ENCODE measurements around the gene KLF14.
"Not testable (repeated sequence)": the region's sequence is repeated elsewhere in the genome, so short reads cannot be mapped to it uniquely, and the experiment has no call there.

Gene KLF14

DNA sequence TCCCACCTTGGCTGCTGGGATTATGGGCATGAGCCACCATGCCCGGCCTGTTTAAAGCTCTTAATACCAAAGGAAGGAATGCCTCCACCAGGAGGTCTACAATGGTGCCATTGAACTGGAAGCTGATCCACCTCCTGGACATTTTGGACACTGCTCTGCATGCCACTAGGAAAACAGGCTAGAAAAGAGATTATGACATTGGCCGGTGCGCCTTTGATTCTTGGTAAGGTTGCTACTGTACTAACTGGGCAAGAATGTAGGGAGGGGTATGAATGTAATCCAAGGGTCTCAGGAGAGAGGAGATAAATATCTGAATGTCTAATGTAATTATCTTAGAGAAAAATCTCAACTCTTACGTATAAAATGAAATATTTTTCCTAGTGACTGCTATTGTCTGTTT, 26.0 kb downstream of the KLF14 start:
- H3K9me3 ChIP-seq (ENCODE audit: control insufficient read depth, insufficient read depth, low read length) = no peaks in the 10 kb centered on the region
- H3K9ac ChIP-seq (ENCODE audit: low read depth, low read length) = no peak overlapping the region
- no peaks in the 10 kb centered on the region for H3K36me3 ChIP-seq (ENCODE audit: control insufficient read depth, insufficient read depth, low read length)
- no peaks in the 10 kb centered on the region for H3K4me1 ChIP-seq (ENCODE audit: control insufficient read depth, insufficient read depth, low read length)
- no peak overlapping the region for H3K27ac ChIP-seq (ENCODE audit: low read depth, low read length)
- no peak overlapping the region for H3K4me3 ChIP-seq (ENCODE audit: low read depth, low read length)
- H3K27me3 ChIP-seq (ENCODE audit: control insufficient read depth, insufficient read depth, low read length) = no peaks in the 10 kb centered on the region

DNA sequence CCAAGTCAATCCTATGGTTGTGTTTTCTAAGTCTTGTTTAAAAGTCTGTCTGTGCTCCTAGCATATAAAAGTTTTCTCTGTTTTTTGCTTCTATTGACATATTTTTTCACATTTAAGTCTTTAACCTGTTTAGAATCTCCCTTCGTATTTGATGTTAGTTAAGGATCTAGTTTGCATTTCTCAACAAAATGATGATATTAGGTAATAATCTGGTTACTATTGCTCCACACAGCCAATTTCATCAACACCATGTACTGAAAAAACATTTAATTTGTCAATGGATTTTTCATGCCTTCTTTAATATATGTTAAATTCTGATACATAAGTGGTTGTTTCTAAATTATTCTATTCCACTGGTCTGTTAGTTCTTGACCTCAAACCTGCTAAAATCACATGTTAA, 30.2 kb downstream of the KLF14 start:
- Histone ChIP-seq H3K4me1 (ENCODE audit: control insufficient read depth, insufficient read depth, low read length) (no peaks in the 10 kb centered on the region), H3K9me3 (ENCODE audit: control insufficient read depth, insufficient read depth, low read length) (no peaks in the 10 kb centered on the region), H3K36me3 (ENCODE audit: control insufficient read depth, insufficient read depth, low read length) (no peaks in the 10 kb centered on the region), H3K4me3 (ENCODE audit: low read depth, low read length) (no peak overlapping the region), H3K9ac (ENCODE audit: low read depth, low read length) (no peak overlapping the region), H3K27ac (ENCODE audit: low read depth, low read length) (no peak overlapping the region), H3K27me3 (ENCODE audit: control insufficient read depth, insufficient read depth, low read length) (no peaks in the 10 kb centered on the region)

DNA sequence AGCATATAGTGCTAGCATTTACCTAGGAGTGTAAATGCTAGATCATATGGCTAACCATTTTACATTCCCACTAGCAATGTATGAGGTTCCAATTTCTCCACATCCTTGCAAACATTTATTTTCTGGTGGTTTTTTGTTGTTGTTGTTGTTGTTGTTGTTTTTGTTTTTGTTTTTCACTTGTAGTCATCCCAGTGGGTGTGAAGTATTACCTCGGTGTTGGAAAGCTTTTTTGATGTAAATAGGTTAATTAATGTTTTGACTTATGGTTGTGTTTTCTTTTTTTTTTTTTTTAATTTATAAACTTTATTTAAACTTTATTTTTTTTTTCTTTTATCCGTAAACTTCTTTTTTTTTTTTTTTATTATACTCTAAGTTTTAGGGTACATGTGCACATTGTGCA, 32.4 kb downstream of the KLF14 start:
- H3K9ac ChIP-seq (ENCODE audit: low read depth, low read length) = no peak overlapping the region
- H3K36me3 ChIP-seq (ENCODE audit: control insufficient read depth, insufficient read depth, low read length) = no peaks in the 10 kb centered on the region
- H3K27ac ChIP-seq (ENCODE audit: low read depth, low read length) = no peak overlapping the region
- no peak overlapping the region for H3K4me3 ChIP-seq (ENCODE audit: low read depth, low read length)
- H3K9me3 ChIP-seq (ENCODE audit: control insufficient read depth, insufficient read depth, low read length) = no peaks in the 10 kb centered on the region
- no peaks in the 10 kb centered on the region for H3K4me1 ChIP-seq (ENCODE audit: control insufficient read depth, insufficient read depth, low read length)
- H3K27me3 ChIP-seq (ENCODE audit: control insufficient read depth, insufficient read depth, low read length) = no peaks in the 10 kb centered on the region

DNA sequence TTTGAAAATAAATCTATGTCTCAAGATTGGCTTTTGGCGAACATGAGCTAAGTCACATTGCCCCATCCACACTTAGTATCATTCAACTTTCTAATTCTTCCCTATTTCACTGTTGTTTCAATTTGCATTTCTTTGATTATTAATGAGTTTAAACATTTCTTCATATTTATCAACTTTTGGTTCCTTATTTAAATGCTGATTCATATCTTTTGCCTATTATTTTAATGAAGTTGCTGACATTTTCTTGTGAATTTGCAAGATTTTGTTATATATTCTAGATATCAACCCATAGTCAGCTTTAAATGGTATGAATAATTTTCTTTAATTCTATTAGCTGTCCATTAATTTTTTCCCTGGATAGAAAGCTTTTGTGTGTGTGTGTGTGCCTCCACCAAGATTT, 33.2 kb downstream of the KLF14 start:
- no peaks in the 10 kb centered on the region for H3K27me3 ChIP-seq (ENCODE audit: control insufficient read depth, insufficient read depth, low read length)
- H3K36me3 ChIP-seq (ENCODE audit: control insufficient read depth, insufficient read depth, low read length) = no peaks in the 10 kb centered on the region
- H3K9me3 ChIP-seq (ENCODE audit: control insufficient read depth, insufficient read depth, low read length) = no peaks in the 10 kb centered on the region
- no peak overlapping the region for H3K9ac ChIP-seq (ENCODE audit: low read depth, low read length)
- no peak overlapping the region for H3K4me3 ChIP-seq (ENCODE audit: low read depth, low read length)
- no peak overlapping the region for H3K27ac ChIP-seq (ENCODE audit: low read depth, low read length)
- no peaks in the 10 kb centered on the region for H3K4me1 ChIP-seq (ENCODE audit: control insufficient read depth, insufficient read depth, low read length)

DNA sequence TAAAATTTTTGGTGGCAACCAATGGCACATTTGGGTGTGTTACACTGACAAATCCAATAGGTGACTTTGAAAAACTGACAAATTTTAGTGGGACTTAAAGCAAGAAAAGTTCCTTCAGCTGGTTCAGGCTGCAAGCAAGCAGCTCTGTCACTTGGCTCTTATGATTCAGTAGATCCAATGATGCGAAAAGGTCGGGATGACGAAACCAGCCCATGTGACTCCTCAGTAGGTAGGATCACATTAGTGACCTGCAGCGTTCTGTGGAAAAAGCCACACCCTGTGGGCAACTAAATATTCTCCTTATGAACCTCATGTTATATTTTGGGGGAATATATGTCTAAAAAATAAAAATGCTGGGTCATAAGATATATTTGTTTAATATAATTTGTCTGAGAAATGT, 34.3 kb downstream of the KLF14 start:
- Histone ChIP-seq H3K4me3 (ENCODE audit: low read depth, low read length) (no peak overlapping the region), H3K36me3 (ENCODE audit: control insufficient read depth, insufficient read depth, low read length) (no peaks in the 10 kb centered on the region), H3K4me1 (ENCODE audit: control insufficient read depth, insufficient read depth, low read length) (no peaks in the 10 kb centered on the region), H3K9ac (ENCODE audit: low read depth, low read length) (no peak overlapping the region), H3K27ac (ENCODE audit: low read depth, low read length) (no peak overlapping the region), H3K9me3 (ENCODE audit: control insufficient read depth, insufficient read depth, low read length) (no peaks in the 10 kb centered on the region), H3K27me3 (ENCODE audit: control insufficient read depth, insufficient read depth, low read length) (no peaks in the 10 kb centered on the region)

DNA sequence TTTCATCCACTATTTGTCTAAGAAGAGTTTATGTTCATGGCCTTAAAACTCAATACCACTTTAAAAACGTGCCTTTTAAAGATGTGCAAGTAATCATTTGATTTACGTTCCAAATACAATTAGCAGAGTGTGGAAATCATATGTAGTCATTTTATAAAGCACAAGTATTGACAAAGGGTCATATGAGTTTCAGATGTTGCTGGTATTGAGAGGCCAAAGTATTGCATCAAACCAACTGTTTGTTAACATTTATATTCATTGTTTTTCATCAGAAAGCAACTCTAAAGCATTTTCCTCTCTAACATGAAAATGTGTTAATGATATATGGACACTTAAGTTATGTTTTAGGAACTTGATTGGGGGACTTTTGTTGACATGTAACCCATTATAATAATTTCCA, 36.2 kb downstream of the KLF14 start:
- Histone ChIP-seq H3K36me3 (ENCODE audit: control insufficient read depth, insufficient read depth, low read length) (no peaks in the 10 kb centered on the region), H3K9ac (ENCODE audit: low read depth, low read length) (no peak overlapping the region), H3K27me3 (ENCODE audit: control insufficient read depth, insufficient read depth, low read length) (no peaks in the 10 kb centered on the region), H3K4me1 (ENCODE audit: control insufficient read depth, insufficient read depth, low read length) (no peaks in the 10 kb centered on the region), H3K4me3 (ENCODE audit: low read depth, low read length) (no peak overlapping the region), H3K9me3 (ENCODE audit: control insufficient read depth, insufficient read depth, low read length) (no peaks in the 10 kb centered on the region), H3K27ac (ENCODE audit: low read depth, low read length) (no peak overlapping the region)

DNA sequence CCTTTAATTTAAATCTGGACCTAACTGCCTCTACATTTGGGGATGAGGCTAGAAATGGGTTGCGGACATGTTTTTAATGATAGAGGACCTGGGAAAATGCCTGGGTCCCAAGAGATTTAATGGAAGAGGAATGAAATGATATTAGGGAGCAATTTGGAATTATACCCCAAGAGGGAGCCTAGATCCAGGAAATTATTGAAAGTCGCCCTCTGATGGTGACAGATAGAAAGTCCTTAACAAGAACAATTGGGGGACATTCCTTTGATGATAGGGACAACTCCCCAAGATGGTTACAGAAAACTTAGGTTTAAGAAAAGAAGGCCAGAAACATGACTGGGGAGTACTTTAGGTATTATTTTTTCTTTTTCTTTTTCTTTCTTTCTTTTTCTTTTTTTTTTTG, 38.2 kb downstream of the KLF14 start:
- Histone ChIP-seq H3K9ac (ENCODE audit: low read depth, low read length) (no peak overlapping the region), H3K9me3 (ENCODE audit: control insufficient read depth, insufficient read depth, low read length) (peaks cover 4% of the 10 kb centered on the region; the same call in 1 of the 2 replicates), H3K27ac (ENCODE audit: low read depth, low read length) (no peak overlapping the region), H3K27me3 (ENCODE audit: control insufficient read depth, insufficient read depth, low read length) (no peaks in the 10 kb centered on the region), H3K4me1 (ENCODE audit: control insufficient read depth, insufficient read depth, low read length) (no peaks in the 10 kb centered on the region), H3K4me3 (ENCODE audit: low read depth, low read length) (no peak overlapping the region), H3K36me3 (ENCODE audit: control insufficient read depth, insufficient read depth, low read length) (no peaks in the 10 kb centered on the region)

DNA sequence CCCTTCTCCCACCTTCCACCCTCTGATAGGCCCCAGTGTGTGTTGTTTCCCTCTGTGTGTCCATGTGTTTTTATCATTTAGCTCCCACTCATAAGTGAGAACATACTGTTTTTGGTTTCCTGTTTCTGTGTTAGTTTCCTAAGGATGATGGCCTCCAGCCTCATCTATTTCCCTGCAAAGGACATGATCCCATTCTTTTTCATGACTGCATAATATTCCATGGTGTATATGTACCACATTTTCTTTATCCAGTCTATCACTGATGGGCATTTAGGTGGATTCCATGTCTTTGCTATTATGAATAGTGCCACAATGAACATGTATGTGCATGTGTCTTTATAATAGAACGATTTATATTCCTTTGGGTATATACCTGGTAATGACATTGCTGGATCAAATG, 41.6 kb downstream of the KLF14 start:
- H3K4me3 ChIP-seq (ENCODE audit: low read depth, low read length); H3K36me3 ChIP-seq (ENCODE audit: control insufficient read depth, insufficient read depth, low read length); H3K27me3 ChIP-seq (ENCODE audit: control insufficient read depth, insufficient read depth, low read length); H3K4me1 ChIP-seq (ENCODE audit: control insufficient read depth, insufficient read depth, low read length); H3K9ac ChIP-seq (ENCODE audit: low read depth, low read length); H3K27ac ChIP-seq (ENCODE audit: low read depth, low read length): not testable (repeated sequence)
- peaks cover 22% of the 10 kb centered on the region; the same call in 1 of the 2 replicates for H3K9me3 ChIP-seq (ENCODE audit: control insufficient read depth, insufficient read depth, low read length)

DNA sequence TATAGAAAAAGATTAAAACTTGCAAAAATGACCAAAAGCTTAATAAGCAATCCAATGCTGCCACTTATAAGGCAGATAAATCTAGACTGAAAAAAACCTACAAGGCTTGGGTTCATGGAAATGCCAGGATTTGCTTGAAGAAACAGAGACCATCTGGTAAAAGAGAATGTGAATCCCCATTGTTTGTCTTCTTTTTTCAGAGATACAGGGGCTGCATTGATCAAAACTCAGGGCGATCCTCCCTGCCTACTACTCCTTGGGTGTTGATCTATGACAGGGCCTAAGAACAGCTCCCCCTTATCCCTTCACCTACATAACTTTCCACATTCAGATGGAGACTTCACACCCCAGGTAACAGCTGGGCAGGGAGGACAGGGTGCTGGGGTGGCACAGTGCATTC, 44.3 kb downstream of the KLF14 start:
- no peak overlapping the region for H3K9ac ChIP-seq (ENCODE audit: low read depth, low read length)
- H3K36me3 ChIP-seq (ENCODE audit: control insufficient read depth, insufficient read depth, low read length) = no peaks in the 10 kb centered on the region
- H3K27ac ChIP-seq (ENCODE audit: low read depth, low read length) = no peak overlapping the region
- H3K9me3 ChIP-seq (ENCODE audit: control insufficient read depth, insufficient read depth, low read length) = peaks cover 24% of the 10 kb centered on the region; the same call in 1 of the 2 replicates
- H3K4me1 ChIP-seq (ENCODE audit: control insufficient read depth, insufficient read depth, low read length) = no peaks in the 10 kb centered on the region
- H3K27me3 ChIP-seq (ENCODE audit: control insufficient read depth, insufficient read depth, low read length) = no peaks in the 10 kb centered on the region
- no peak overlapping the region for H3K4me3 ChIP-seq (ENCODE audit: low read depth, low read length)

DNA sequence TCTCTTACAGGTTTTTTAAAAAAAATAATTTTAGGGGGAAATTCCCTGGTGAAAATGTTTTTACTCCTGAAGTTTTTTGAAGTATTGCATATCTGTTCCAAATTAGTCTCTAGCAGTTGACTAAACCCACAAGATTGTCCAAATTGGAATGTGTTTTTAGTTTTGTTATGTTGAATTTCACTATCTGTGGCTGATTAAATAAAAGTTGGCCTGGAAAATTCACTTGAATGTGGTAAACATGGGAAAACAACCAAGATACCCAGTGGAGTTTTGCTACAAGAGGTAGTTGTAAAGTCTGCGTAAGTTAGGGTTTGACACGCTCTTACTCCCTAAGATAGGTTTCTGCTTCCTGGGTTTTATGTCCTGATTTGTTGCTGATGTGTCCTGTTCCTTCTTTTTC, 51.0 kb downstream of the KLF14 start:
- no peaks in the 10 kb centered on the region for H3K4me1 ChIP-seq (ENCODE audit: control insufficient read depth, insufficient read depth, low read length)
- H3K9me3 ChIP-seq (ENCODE audit: control insufficient read depth, insufficient read depth, low read length) = peaks cover 4% of the 10 kb centered on the region; the same call in 1 of the 2 replicates
- H3K36me3 ChIP-seq (ENCODE audit: control insufficient read depth, insufficient read depth, low read length) = no peaks in the 10 kb centered on the region
- no peak overlapping the region for H3K27ac ChIP-seq (ENCODE audit: low read depth, low read length)
- no peaks in the 10 kb centered on the region for H3K27me3 ChIP-seq (ENCODE audit: control insufficient read depth, insufficient read depth, low read length)
- H3K9ac ChIP-seq (ENCODE audit: low read depth, low read length) = no peak overlapping the region
- H3K4me3 ChIP-seq (ENCODE audit: low read depth, low read length) = no peak overlapping the region

Measured in HUES48 (cell line).